Uterus (tissue), 4 donors: ENCODE data around the gene FAM3D. TPM values are rescaled to one million over a fixed set of nuclear protein-coding genes. Genes with fewer than 3 reads are reported as not detected.

Experiments used
- DNase-seq, 2 donors: peaks; one replicate each; pipeline ENCODE4 v3.0.0-alpha.2; 2019 to 2020
- H3K27ac ChIP-seq, 2 donors: fragments of 200-600 bp; sonication (generic); 1 replicate in 1 of 2; 2 replicates in 1 of 2; pipeline ENCODE4 v1.5.1; 2016 to 2018
- H3K27me3 ChIP-seq, 2 donors: fragments of 200-600 bp; sonication (generic); one replicate each; pipeline ENCODE4 v1.5.1; 2018 to 2019; ENCODE audit warnings: control low read depth in 1 of 2
- H3K36me3 ChIP-seq, 2 donors: fragments of 200-600 bp; sonication (generic); one replicate each; pipeline ENCODE4 v1.5.1; 2019; ENCODE audit warnings: control low read depth in 1 of 2
- H3K4me1 ChIP-seq, 2 donors: fragments of 200-600 bp; sonication (generic); one replicate each; pipeline ENCODE4 v1.5.1; 2018 to 2019; ENCODE audit warnings: control low read depth in 1 of 2
- H3K4me3 ChIP-seq, 2 donors: fragments of 200-600 bp; sonication (generic); 1 replicate in 1 of 2; 2 replicates in 1 of 2; pipeline ENCODE4 v1.5.1; 2018 to 2019; ENCODE audit warnings: mild to moderate bottlenecking in 1 of 2
- H3K9me3 ChIP-seq, 2 donors: fragments of 200-600 bp; sonication (generic); one replicate each; pipeline ENCODE4 v1.5.1; 2019; ENCODE audit warnings: control low read depth in 1 of 2
- POLR2A ChIP-seq, 2 donors: fragments of 450-650 bp; IDR thresholded peaks; one replicate each; pipeline ENCODE4 v1.6.1; 2016; ENCODE audit warnings: antibody characterized with exemption in 2 of 2, mild to moderate bottlenecking in 1 of 2, moderate library complexity in 1 of 2
- intact Hi-C: fragments of 100-400 bp; cut with DNase I; formaldehyde crosslinking; loops from one replicate; pipeline ENCODE4 v1.15.1; 2023; ENCODE audit warnings: low total_unique reads
- total RNA-seq, 4 donors: library from RNA; depleted of rRNA in 3 of 4; stranded (reverse); fragments of >200 nt in 3 of 4; gene quantifications; one replicate each; pipeline versions ENCODE4 v1.1.0 to v1.2.4, GENCODE V29; 2014 to 2023
- TF ChIP-seq, protein P1 (sequence below), 4 experiments: fragments of 200-600 bp in 2 of 4; fragments of 450-650 bp in 2 of 4; sonication (generic) in 2 of 4; IDR thresholded peaks; one replicate each; pipeline ENCODE4 v1.5.1; 2016 to 2019; ENCODE audit warnings: antibody characterized with exemption in 4 of 4, mild to moderate bottlenecking in 2 of 4, moderate library complexity in 1 of 4
- donor health status: DM: yes; HTN: yes; CAD: no.

FAM3D gene
- total RNA-seq, 4 donors from 2014 or later: 0.83 TPM; not detected in 3

DNA sequence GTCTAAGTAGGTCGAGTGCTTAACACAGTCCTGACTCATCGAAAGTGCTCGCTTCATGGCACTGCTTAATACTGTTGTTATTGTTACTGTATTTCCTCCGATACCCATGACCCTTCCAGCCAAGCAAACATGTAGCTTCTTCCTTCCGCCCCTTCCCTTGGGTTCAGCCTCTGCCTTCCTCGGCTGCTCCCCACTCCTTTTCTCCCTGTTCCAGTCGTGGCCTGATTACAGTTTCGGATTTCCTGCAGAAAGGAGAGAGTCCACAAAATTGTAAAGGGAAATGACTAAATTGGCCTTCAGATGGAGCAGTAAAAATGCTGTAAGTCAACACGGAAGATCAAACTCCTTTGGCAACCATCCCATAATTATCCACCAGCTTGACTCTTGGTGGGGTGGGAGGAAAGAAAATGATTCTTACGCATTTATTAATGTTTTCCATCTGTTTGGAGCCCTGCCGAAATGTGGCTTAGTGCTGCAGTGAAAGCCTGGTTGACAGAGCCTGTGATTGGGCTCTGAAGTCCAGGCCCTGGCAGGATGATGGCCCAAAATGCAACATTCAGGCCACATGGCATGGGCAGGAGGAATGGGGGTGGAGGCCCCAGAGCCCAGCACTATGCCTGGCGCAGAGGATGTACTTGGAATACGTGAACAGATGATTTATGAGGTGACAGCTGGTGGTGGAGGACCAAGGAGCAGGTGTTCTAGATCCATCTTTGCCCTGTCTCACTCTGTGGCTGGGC, 37.6 kb downstream of the FAM3D start:
- TF ChIP-seq, protein P1, sequence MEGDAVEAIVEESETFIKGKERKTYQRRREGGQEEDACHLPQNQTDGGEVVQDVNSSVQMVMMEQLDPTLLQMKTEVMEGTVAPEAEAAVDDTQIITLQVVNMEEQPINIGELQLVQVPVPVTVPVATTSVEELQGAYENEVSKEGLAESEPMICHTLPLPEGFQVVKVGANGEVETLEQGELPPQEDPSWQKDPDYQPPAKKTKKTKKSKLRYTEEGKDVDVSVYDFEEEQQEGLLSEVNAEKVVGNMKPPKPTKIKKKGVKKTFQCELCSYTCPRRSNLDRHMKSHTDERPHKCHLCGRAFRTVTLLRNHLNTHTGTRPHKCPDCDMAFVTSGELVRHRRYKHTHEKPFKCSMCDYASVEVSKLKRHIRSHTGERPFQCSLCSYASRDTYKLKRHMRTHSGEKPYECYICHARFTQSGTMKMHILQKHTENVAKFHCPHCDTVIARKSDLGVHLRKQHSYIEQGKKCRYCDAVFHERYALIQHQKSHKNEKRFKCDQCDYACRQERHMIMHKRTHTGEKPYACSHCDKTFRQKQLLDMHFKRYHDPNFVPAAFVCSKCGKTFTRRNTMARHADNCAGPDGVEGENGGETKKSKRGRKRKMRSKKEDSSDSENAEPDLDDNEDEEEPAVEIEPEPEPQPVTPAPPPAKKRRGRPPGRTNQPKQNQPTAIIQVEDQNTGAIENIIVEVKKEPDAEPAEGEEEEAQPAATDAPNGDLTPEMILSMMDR (IDR thresholded peaks at IDR 0.05): no peak
- no peak for TF ChIP-seq POLR2A (IDR thresholded peaks at IDR 0.05)
- no peaks in the 10 kb centered on the region for H3K9me3 ChIP-seq
- peaks cover 0 to 11% of the 10 kb centered on the region in 2 donors for H3K4me1 ChIP-seq
- peak overlapping the region; percentile 48 to 74 for H3K27ac ChIP-seq
- H3K36me3 ChIP-seq: no peaks in the 10 kb centered on the region
- DNase-seq: peak; percentile 41 to 62
- no peak overlapping the region for H3K4me3 ChIP-seq
- intact Hi-C loops: no loop called here
- no peaks in the 10 kb centered on the region for H3K27me3 ChIP-seq

DNA sequence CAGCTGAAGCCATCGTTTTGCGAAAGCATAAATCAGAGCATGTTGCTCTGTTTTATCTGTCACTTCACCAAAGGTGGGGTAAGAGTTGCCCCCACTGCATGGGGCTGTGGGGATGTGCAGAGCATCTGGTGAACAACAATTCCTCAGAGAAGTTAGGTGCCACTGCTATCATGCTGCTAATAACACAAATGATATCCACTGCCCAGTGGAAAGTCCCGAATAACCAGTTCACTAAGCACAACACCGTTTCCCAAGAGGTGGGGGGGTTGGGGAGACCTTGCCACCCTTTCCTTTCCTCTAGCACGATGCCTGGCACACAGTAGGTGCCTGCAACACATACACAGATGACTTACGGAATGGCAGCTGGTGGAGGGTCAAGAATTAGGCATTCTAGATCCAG, 38.6 kb downstream of the FAM3D start:
- no peak for TF ChIP-seq POLR2A (IDR thresholded peaks at IDR 0.05)
- TF ChIP-seq, protein P1 (IDR thresholded peaks at IDR 0.05): no peak
- peak overlapping the region; percentile 48 to 74 for H3K27ac ChIP-seq
- DNase-seq: no peak
- H3K4me3 ChIP-seq: no peak overlapping the region
- no peaks in the 10 kb centered on the region for H3K27me3 ChIP-seq
- H3K9me3 ChIP-seq: no peaks in the 10 kb centered on the region
- H3K4me1 ChIP-seq: peaks cover 0 to 11% of the 10 kb centered on the region in 2 donors
- H3K36me3 ChIP-seq: no peaks in the 10 kb centered on the region
- intact Hi-C loops: no loop called here

DNA sequence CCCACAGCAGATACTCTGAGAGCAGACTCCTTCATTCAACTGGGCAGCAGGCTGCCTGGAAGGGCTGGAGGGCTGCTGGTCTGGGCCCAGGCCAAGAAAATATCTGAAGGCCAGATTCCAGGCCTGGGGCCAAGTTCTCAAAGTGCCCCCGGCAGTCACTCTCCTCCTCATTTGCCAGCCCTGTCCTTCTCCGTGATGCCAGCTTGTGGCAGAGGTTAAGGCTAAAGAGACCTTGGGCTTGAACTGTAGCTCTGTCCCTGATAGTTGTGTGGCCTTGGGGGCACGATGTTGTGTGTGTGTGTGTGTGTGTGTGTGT, 39.0 kb downstream of the FAM3D start:
- intact Hi-C loops: no loop called here
- DNase-seq: no peak

DNA sequence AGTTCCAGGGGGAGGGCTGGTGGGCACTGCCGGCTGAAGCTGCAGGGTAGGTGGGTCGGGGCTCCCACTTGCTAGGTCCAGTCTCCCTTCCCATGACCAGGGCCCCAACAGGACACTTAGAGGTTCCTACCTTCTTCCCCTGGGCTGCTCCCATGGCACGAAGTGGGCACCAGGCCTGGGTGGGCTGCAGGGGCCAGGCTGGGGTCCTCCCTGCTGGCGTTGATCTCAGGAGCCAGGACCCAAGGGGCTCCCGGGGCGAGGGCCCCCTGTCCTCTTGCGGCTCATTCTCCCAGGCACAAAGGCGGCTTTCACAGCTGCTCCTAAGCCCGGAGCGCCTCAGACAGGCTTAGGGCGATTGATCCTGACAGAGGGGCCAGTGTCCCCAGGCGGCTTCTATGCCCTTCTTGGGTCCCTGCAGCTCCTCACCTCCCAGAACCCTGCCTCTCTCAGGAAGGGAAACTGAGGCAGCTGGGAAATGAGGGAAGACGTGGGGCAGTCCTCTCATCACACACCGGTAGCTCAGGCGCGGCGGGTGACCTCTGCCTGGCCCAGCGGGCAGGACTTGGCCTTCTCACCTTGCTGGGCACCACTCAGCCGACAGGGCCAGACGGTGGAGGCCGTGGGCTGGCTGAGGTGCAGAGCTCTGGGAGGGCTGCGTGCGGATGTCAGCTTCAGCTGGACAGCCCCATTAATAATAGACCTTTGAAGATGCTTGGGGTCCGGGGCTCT, 39.6 kb downstream of the FAM3D start:
- Histone ChIP-seq H3K4me3 (no peak overlapping the region), H3K27me3 (no peaks in the 10 kb centered on the region), H3K36me3 (no peaks in the 10 kb centered on the region), H3K4me1 (peaks cover 0 to 11% of the 10 kb centered on the region in 2 donors), H3K27ac (peak overlapping the region in 1 of 2 donors; percentile 34), H3K9me3 (no peaks in the 10 kb centered on the region)
- TF ChIP-seq, protein P1 (IDR thresholded peaks at IDR 0.05): no peak
- no peak for TF ChIP-seq POLR2A (IDR thresholded peaks at IDR 0.05)
- no peak for DNase-seq
- intact Hi-C loops: no loop called here

More for the DNA sequence above, 39.0 kb downstream of the FAM3D start:
- H3K27ac ChIP-seq: peak overlapping the region in 1 of 2 donors; percentile 34
- H3K9me3 ChIP-seq: no peaks in the 10 kb centered on the region
- TF ChIP-seq POLR2A (IDR thresholded peaks at IDR 0.05): no peak
- TF ChIP-seq, protein P1 (IDR thresholded peaks at IDR 0.05): no peak
- H3K4me1 ChIP-seq: peaks cover 0 to 11% of the 10 kb centered on the region in 2 donors
- H3K36me3 ChIP-seq: no peaks in the 10 kb centered on the region
- H3K27me3 ChIP-seq: no peaks in the 10 kb centered on the region
- no peak overlapping the region for H3K4me3 ChIP-seq

DNA sequence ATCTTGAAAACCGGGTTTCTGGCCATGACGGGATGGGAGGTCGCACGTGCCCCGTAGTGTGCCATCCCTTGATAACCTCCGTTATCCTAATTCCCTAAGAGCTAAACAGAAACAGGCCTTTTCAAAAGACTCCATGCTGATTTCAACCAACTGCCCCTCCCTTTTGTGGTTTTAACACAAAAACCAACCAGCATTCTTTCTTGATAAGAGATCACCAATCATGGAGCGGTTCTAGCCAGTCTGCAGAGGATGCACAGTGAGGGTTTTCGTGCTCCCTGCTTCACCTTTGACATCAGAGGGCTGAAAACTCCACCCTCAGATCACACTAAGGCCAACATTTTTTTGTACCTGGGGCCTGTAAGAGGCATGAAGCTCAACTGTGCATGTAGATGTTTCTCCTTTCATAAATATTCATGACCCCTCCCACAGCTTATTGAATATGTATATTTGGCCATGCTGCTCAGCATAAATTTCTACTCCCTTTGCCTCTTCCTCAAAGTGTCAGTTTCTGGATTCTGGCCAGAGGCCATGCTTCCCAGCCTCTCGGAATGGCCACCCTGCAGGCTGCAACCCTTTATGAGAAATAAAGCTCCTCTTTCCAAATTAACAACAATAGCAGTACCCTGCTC, 41.3 kb downstream of the FAM3D start:
- no peak for DNase-seq
- TF ChIP-seq, protein P1 (IDR thresholded peaks at IDR 0.05): no peak
- TF ChIP-seq POLR2A (IDR thresholded peaks at IDR 0.05): no peak
- no peaks in the 10 kb centered on the region for H3K9me3 ChIP-seq
- H3K4me1 ChIP-seq: peaks cover 0 to 11% of the 10 kb centered on the region in 2 donors
- no peaks in the 10 kb centered on the region for H3K27me3 ChIP-seq
- intact Hi-C loops: no loop called here
- H3K27ac ChIP-seq: no peak overlapping the region
- no peak overlapping the region for H3K4me3 ChIP-seq
- no peaks in the 10 kb centered on the region for H3K36me3 ChIP-seq
